Measurements from ENCODE around the gene OR6J1.
A peak's percentile ranks its signal among the peaks of the same experiment; 100 is the strongest.

The OR6J1 gene

GRCh38 chr14:22601996-22602395 lies 42.2 kb downstream of the OR6J1 start:
- no peak for DNase-seq

GRCh38 chr14:22601456-22601855 lies 42.7 kb downstream of the OR6J1 start:
- no peak for DNase-seq

- DNase-seq = no peak
These were observed 44.1 kb downstream of the OR6J1 start for GRCh38 chr14:22600027-22600426.

GRCh38 chr14:22599349-22599748 lies 44.8 kb downstream of the OR6J1 start:
- DNase-seq = no peak

- DNase-seq = peak; percentile 51
These were observed 45.3 kb downstream of the OR6J1 start for GRCh38 chr14:22598896-22599244.

- DNase-seq = peak; percentile 85
These were observed 45.9 kb downstream of the OR6J1 start, which contains the start of gene ABHD4 for GRCh38 chr14:22598099-22598895. ABHD4 (plus strand) TSS chr14:22598300; CDS start chr14:22598307, 7 bp downstream.

GRCh38 chr14:22597771-22598098 lies 46.4 kb downstream of the OR6J1 start:
- no peak for DNase-seq

- no peak for DNase-seq
These were observed 46.9 kb downstream of the OR6J1 start for GRCh38 chr14:22597265-22597664.

GRCh38 chr14:22596354-22596879 lies 47.7 kb downstream of the OR6J1 start:
- no peak for DNase-seq

GRCh38 chr14:22594156-22594716 lies 49.9 kb downstream of the OR6J1 start:
- DNase-seq = no peak

- DNase-seq = no peak
These were observed 50.6 kb downstream of the OR6J1 start for GRCh38 chr14:22593601-22594000.

- no peak for DNase-seq
These were observed 51.0 kb downstream of the OR6J1 start for GRCh38 chr14:22593189-22593588.

- peak; percentile 100 for DNase-seq
These were observed 54.9 kb downstream of the OR6J1 start, which contains the start of gene DAD1 for GRCh38 chr14:22589096-22589839. DAD1 (minus strand) TSS chr14:22589224; CDS start chr14:22589157, 67 bp downstream.

- no peak for DNase-seq
These were observed 55.5 kb downstream of the OR6J1 start for GRCh38 chr14:22588526-22589095.

GRCh38 chr14:22587677-22588422 lies 56.3 kb downstream of the OR6J1 start:
- peak; percentile 53 for DNase-seq

GRCh38 chr14:22587247-22587646 lies 56.9 kb downstream of the OR6J1 start:
- no peak for DNase-seq

GRCh38 chr14:22583994-22584393 lies 60.2 kb downstream of the OR6J1 start:
- DNase-seq = no peak

Measured in hematopoietic multipotent progenitor cell treated with erythropoietin and hydrocortisone succinate and interleukin-3 and kit ligand, for 4 days (in vitro differentiated cells).